NCI-H69 (cell line): ENCODE results near the gene KIF6.
"Not testable (repeated sequence)": the region's sequence is repeated elsewhere in the genome, so short reads cannot be mapped to it uniquely, and the experiment has no call there.

Experiments used
- DNase-seq: peaks from one replicate; lab custom pipeline; 2025; lab: John Stamatoyannopoulos, UW

The KIF6 gene

GRCh38 chr6:39553029-39553428 is 172.2 kb downstream of the KIF6 start:
- no peak for DNase-seq

GRCh38 chr6:39550191-39550590 is 175.0 kb downstream of the KIF6 start:
- no peak for DNase-seq

- DNase-seq, result no peak
These were observed 178.5 kb downstream of the KIF6 start for GRCh38 chr6:39546731-39547130.

- DNase-seq, result no peak
These were observed 181.3 kb downstream of the KIF6 start for GRCh38 chr6:39543950-39544349.

GRCh38 chr6:39543095-39543494 is 182.1 kb downstream of the KIF6 start:
- DNase-seq, result no peak

- no peak for DNase-seq
These were observed 184.8 kb downstream of the KIF6 start for GRCh38 chr6:39540454-39540853.

- DNase-seq, result no peak
These were observed 194.9 kb downstream of the KIF6 start for GRCh38 chr6:39530201-39530759.

- DNase-seq, result no peak
These were observed 197.2 kb downstream of the KIF6 start for GRCh38 chr6:39527792-39528564.

- DNase-seq, result no peak
These were observed 201.2 kb downstream of the KIF6 start for GRCh38 chr6:39524007-39524406.

- DNase-seq, result no peak
These were observed 203.2 kb downstream of the KIF6 start for GRCh38 chr6:39521958-39522357.

GRCh38 chr6:39520916-39521315 is 204.3 kb downstream of the KIF6 start:
- no peak for DNase-seq

- DNase-seq, result no peak
These were observed 204.8 kb downstream of the KIF6 start for GRCh38 chr6:39520411-39520810.

- DNase-seq, result no peak
These were observed 207.0 kb downstream of the KIF6 start for GRCh38 chr6:39518221-39518620.

- DNase-seq, result no peak
These were observed 207.5 kb downstream of the KIF6 start for GRCh38 chr6:39517756-39518155.

GRCh38 chr6:39516471-39516870 is 208.7 kb downstream of the KIF6 start:
- DNase-seq, result no peak

GRCh38 chr6:39515471-39515870 is 209.7 kb downstream of the KIF6 start:
- no peak for DNase-seq

- no peak for DNase-seq
These were observed 210.2 kb downstream of the KIF6 start for GRCh38 chr6:39515006-39515405.

GRCh38 chr6:39509831-39510230 is 215.4 kb downstream of the KIF6 start:
- DNase-seq, result peak; percentile 33

- peak; percentile 16 for DNase-seq
These were observed 216.7 kb downstream of the KIF6 start for GRCh38 chr6:39508515-39508914.

GRCh38 chr6:39507331-39507998 is 217.7 kb downstream of the KIF6 start:
- DNase-seq, result no peak

- DNase-seq, result not testable (repeated sequence)
These were observed 222.7 kb downstream of the KIF6 start for GRCh38 chr6:39502362-39502955.

GRCh38 chr6:39499053-39499452 is 226.2 kb downstream of the KIF6 start:
- no peak for DNase-seq

- no peak for DNase-seq
These were observed 227.1 kb downstream of the KIF6 start for GRCh38 chr6:39498096-39498495.
